ENCODE data around the gene C16orf78.

Gene C16orf78

GRCh38 chr16:49338611-49339265 lies 34.9 kb upstream of the C16orf78 start:
- ATAC-seq: no peak
- no peak for TF ChIP-seq ZC3H10 (CRISPR knock-in tag; IDR thresholded peaks at IDR 0.05)
- TF ChIP-seq, protein P1, sequence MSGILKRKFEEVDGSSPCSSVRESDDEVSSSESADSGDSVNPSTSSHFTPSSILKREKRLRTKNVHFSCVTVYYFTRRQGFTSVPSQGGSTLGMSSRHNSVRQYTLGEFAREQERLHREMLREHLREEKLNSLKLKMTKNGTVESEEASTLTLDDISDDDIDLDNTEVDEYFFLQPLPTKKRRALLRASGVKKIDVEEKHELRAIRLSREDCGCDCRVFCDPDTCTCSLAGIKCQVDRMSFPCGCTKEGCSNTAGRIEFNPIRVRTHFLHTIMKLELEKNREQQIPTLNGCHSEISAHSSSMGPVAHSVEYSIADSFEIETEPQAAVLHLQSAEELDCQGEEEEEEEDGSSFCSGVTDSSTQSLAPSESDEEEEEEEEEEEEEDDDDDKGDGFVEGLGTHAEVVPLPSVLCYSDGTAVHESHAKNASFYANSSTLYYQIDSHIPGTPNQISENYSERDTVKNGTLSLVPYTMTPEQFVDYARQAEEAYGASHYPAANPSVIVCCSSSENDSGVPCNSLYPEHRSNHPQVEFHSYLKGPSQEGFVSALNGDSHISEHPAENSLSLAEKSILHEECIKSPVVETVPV (CRISPR knock-in tag; IDR thresholded peaks at IDR 0.05): no peak
- no peak for TF ChIP-seq ZNF8 (CRISPR knock-in tag; IDR thresholded peaks at IDR 0.05)
- no peak for TF ChIP-seq SNAI2 (CRISPR knock-in tag; IDR thresholded peaks at IDR 0.05)
- TF ChIP-seq CREB5 (CRISPR knock-in tag; IDR thresholded peaks at IDR 0.05; ENCODE audit: low read depth): no peak
- TF ChIP-seq, protein P2, sequence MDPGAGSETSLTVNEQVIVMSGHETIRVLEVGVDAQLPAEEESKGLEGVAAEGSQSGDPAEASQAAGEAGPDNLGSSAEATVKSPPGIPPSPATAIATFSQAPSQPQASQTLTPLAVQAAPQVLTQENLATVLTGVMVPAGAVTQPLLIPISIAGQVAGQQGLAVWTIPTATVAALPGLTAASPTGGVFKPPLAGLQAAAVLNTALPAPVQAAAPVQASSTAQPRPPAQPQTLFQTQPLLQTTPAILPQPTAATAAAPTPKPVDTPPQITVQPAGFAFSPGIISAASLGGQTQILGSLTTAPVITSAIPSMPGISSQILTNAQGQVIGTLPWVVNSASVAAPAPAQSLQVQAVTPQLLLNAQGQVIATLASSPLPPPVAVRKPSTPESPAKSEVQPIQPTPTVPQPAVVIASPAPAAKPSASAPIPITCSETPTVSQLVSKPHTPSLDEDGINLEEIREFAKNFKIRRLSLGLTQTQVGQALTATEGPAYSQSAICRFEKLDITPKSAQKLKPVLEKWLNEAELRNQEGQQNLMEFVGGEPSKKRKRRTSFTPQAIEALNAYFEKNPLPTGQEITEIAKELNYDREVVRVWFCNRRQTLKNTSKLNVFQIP (CRISPR knock-in tag; IDR thresholded peaks at IDR 0.05; ENCODE audit: borderline replicate concordance, low read depth): no peak
- TF ChIP-seq, protein P3, sequence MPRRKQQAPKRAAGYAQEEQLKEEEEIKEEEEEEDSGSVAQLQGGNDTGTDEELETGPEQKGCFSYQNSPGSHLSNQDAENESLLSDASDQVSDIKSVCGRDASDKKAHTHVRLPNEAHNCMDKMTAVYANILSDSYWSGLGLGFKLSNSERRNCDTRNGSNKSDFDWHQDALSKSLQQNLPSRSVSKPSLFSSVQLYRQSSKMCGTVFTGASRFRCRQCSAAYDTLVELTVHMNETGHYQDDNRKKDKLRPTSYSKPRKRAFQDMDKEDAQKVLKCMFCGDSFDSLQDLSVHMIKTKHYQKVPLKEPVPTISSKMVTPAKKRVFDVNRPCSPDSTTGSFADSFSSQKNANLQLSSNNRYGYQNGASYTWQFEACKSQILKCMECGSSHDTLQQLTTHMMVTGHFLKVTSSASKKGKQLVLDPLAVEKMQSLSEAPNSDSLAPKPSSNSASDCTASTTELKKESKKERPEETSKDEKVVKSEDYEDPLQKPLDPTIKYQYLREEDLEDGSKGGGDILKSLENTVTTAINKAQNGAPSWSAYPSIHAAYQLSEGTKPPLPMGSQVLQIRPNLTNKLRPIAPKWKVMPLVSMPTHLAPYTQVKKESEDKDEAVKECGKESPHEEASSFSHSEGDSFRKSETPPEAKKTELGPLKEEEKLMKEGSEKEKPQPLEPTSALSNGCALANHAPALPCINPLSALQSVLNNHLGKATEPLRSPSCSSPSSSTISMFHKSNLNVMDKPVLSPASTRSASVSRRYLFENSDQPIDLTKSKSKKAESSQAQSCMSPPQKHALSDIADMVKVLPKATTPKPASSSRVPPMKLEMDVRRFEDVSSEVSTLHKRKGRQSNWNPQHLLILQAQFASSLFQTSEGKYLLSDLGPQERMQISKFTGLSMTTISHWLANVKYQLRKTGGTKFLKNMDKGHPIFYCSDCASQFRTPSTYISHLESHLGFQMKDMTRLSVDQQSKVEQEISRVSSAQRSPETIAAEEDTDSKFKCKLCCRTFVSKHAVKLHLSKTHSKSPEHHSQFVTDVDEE (CRISPR knock-in tag; IDR thresholded peaks at IDR 0.05): no peak
- no peak for TF ChIP-seq CSDC2 (CRISPR knock-in tag; IDR thresholded peaks at IDR 0.05)
- TF ChIP-seq ESRRG (CRISPR knock-in tag; IDR thresholded peaks at IDR 0.05): no peak
- TF ChIP-seq OSR1 (CRISPR knock-in tag; IDR thresholded peaks at IDR 0.05): no peak
- TF ChIP-seq ZFP30 (CRISPR knock-in tag; IDR thresholded peaks at IDR 0.05): no peak
- TF ChIP-seq RARB (CRISPR knock-in tag; IDR thresholded peaks at IDR 0.05): no peak

- no peak for ATAC-seq
- no peak for TF ChIP-seq PATZ1 (CRISPR knock-in tag; IDR thresholded peaks at IDR 0.05; ENCODE audit: borderline replicate concordance)
- no peak for TF ChIP-seq ZNF565 (CRISPR knock-in tag; conservative IDR thresholded peaks at IDR 0.05; ENCODE audit: low read depth)
- TF ChIP-seq, protein P2 (CRISPR knock-in tag; IDR thresholded peaks at IDR 0.05; ENCODE audit: borderline replicate concordance, low read depth): no peak
- TF ChIP-seq, protein P1 (CRISPR knock-in tag; IDR thresholded peaks at IDR 0.05): no peak
- TF ChIP-seq ZC3H10 (CRISPR knock-in tag; IDR thresholded peaks at IDR 0.05): no peak
- no peak for TF ChIP-seq ISL1 (CRISPR knock-in tag; IDR thresholded peaks at IDR 0.05)
- TF ChIP-seq ZNF8 (CRISPR knock-in tag; IDR thresholded peaks at IDR 0.05): no peak
- no peak for TF ChIP-seq ARNTL (CRISPR knock-in tag; IDR thresholded peaks at IDR 0.05; ENCODE audit: borderline replicate concordance, low read depth)
- no peak for TF ChIP-seq TCF4 (CRISPR knock-in tag; IDR thresholded peaks at IDR 0.05; ENCODE audit: borderline replicate concordance)
- TF ChIP-seq CSDC2 (CRISPR knock-in tag; IDR thresholded peaks at IDR 0.05): no peak
- no peak for TF ChIP-seq CREB5 (CRISPR knock-in tag; IDR thresholded peaks at IDR 0.05; ENCODE audit: low read depth)
- no peak for TF ChIP-seq ZNF70 (CRISPR knock-in tag; IDR thresholded peaks at IDR 0.05)
- no peak for TF ChIP-seq ZFP3 (CRISPR knock-in tag; IDR thresholded peaks at IDR 0.05)
Observed at GRCh38 chr16:49340466-49340865, 33.1 kb upstream of the C16orf78 start.
